ENCODE data around the gene LCOR. TPM values are rescaled to one million over a fixed set of nuclear protein-coding genes. Genes with fewer than 3 reads are reported as not detected.

The LCOR gene
- total and polyA plus RNA-seq, 12 donors, result 1.6 to 28.8 (median 23.7) TPM

DNA sequence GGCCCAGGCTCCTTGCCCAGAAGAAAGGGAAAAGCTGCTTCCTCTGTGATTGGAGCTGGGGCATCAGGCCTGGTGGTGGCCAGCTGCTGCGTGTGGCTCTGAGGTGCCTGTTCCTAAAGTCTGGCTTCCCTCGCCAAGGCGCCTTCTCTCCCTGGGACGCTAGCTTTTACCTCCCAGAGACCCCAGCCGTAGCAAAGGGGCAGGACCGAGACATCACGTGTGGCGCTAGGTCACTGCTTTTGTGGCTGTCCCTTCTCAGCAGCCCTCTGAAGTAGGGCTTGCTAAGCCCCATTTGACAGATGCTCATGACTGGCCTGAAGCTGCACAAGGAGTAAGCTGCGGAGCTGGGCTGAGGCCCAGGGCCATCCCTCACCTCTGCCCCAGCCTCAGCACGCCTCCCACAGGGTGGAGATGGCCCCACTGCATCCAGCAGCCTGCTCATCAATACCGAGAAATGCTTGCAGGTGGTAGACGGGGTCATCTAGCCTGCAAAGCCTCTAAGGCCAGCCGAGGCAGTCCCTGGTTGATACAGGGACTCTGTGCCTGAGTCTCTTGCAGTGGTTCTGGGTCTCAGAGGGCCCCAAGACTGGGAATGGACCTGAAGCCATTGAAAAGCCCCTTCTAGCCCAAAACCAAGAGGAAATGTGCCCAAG is 171.2 kb downstream of the LCOR start:
- TF ChIP-seq, protein P1, sequence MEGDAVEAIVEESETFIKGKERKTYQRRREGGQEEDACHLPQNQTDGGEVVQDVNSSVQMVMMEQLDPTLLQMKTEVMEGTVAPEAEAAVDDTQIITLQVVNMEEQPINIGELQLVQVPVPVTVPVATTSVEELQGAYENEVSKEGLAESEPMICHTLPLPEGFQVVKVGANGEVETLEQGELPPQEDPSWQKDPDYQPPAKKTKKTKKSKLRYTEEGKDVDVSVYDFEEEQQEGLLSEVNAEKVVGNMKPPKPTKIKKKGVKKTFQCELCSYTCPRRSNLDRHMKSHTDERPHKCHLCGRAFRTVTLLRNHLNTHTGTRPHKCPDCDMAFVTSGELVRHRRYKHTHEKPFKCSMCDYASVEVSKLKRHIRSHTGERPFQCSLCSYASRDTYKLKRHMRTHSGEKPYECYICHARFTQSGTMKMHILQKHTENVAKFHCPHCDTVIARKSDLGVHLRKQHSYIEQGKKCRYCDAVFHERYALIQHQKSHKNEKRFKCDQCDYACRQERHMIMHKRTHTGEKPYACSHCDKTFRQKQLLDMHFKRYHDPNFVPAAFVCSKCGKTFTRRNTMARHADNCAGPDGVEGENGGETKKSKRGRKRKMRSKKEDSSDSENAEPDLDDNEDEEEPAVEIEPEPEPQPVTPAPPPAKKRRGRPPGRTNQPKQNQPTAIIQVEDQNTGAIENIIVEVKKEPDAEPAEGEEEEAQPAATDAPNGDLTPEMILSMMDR (IDR thresholded peaks at IDR 0.05), result no peak
- ATAC-seq (no peak), DNase-seq (no peak)
- Histone ChIP-seq H3K36me3 (no peaks in the 10 kb centered on the region), H3K27ac (no peak overlapping the region), H3K27me3 (no peaks in the 10 kb centered on the region), H3K4me3 (no peak overlapping the region), H3K9me3 (peaks cover 0 to 20% (median 13%) of the 10 kb centered on the region in 11 donors), H3K4me1 (no peaks in the 10 kb centered on the region)
- intact Hi-C loops (cut with DNase I), result no loop called here
- 90 to 95% methylated on average over 13 of the region's 13 CpGs for WGBS, 2 donors

DNA sequence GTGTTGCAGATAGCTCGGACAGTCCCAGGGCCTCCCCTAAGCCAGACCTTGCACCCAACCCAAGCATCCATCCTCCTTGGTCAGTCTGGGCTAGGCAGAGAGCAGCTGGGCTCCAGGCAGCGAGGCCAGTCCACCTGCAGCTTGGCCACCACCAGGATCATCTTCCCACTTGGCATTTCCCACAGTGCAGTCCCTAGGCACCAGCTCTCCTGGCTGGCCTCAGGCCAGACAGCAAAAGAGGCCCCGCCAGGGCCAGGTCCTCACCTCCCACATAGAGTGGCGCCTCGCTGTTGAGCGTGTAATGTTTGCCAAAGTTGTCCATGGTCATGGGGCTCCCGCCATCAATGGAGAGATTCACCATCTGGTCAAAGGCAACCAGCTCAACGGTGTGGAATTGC is 171.7 kb downstream of the LCOR start:
- WGBS, 2 donors, result 91 to 94% methylated on average over 8 of the region's 8 CpGs
- intact Hi-C loops (cut with DNase I), result no loop called here
- H3K27ac ChIP-seq, result no peak overlapping the region
- no peak for ATAC-seq
- no peaks in the 10 kb centered on the region for H3K4me1 ChIP-seq
- no peaks in the 10 kb centered on the region for H3K27me3 ChIP-seq
- no peaks in the 10 kb centered on the region for H3K36me3 ChIP-seq
- TF ChIP-seq, protein P1 (IDR thresholded peaks at IDR 0.05), result no peak
- no peak overlapping the region for H3K4me3 ChIP-seq
- DNase-seq, result no peak
- H3K9me3 ChIP-seq, result peaks cover 0 to 25% (median 13%) of the 10 kb centered on the region in 11 donors

DNA sequence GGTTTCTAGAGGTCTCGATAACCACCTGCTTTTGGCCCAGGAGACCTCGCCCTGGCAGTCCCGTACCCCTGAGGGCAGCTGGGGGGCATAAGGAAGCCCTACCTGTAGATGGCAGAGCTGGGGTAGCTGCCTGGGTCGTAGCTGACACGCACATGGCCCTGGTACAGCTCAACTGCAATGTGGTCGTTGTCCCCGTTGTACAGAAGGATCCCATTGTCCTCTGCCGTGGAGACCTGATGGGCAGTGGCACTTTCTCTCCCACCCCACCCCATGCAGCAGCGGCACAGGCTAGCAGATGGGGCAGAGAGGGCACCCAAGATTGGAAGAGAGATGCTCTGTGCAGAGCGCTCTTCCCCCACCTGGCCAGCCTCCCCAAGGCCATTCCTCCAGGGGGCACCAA is 172.5 kb downstream of the LCOR start:
- WGBS, 2 donors, result 90 to 94% methylated on average over 10 of the region's 10 CpGs
- DNase-seq (no peak), ATAC-seq (no peak)
- peaks cover 0 to 25% (median 13%) of the 10 kb centered on the region in 11 donors for H3K9me3 ChIP-seq
- H3K27ac ChIP-seq, result no peak overlapping the region
- no peaks in the 10 kb centered on the region for H3K36me3 ChIP-seq
- H3K4me3 ChIP-seq, result no peak overlapping the region
- no peaks in the 10 kb centered on the region for H3K27me3 ChIP-seq
- no peaks in the 10 kb centered on the region for H3K4me1 ChIP-seq
- intact Hi-C loops (cut with DNase I), result no loop called here
- TF ChIP-seq, protein P1 (IDR thresholded peaks at IDR 0.05), result no peak

DNA sequence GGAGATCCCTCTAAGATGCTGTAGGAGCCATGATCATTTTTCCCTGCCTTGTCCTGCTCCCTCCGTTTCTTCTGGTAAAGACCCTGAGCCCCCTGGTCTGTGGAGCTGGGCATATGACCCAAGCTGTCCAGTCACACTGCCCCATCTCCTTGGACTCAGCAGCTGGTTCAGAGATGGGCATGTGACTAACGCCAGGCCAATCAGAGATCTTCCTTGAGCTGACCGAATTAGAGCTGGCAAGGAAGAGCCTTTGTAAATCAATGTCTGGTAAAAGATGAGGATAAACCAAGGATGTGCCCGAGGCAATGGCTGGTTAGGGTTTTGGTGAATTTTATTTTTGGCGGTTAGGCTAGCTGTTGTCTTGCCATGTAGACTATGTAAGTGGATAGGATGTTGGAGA is 173.3 kb downstream of the LCOR start:
- H3K4me3 ChIP-seq, result no peak overlapping the region
- ATAC-seq, result no peak
- TF ChIP-seq, protein P1 (IDR thresholded peaks at IDR 0.05), result no peak
- H3K9me3 ChIP-seq, result peaks cover 0 to 25% (median 13%) of the 10 kb centered on the region in 11 donors
- no peaks in the 10 kb centered on the region for H3K36me3 ChIP-seq
- intact Hi-C loops (cut with DNase I), result no loop called here
- H3K27me3 ChIP-seq, result no peaks in the 10 kb centered on the region
- no peaks in the 10 kb centered on the region for H3K4me1 ChIP-seq
- WGBS, 2 donors, result 88% methylated on average over 5 of the region's 5 CpGs
- H3K27ac ChIP-seq, result no peak overlapping the region
- no peak for DNase-seq
